OCI-LY1 (cell line): ENCODE measurements around the gene C20orf173.

Experiments used
- H2AFZ ChIP-seq: fragments of 200-600 bp; sonication (generic), shearing (Covaris generic); 2 replicates; pipeline ENCODE4 v1.6.0; 2014; ENCODE audit warnings: antibody characterized with exemption, mild to moderate bottlenecking, low read length
- H3F3A ChIP-seq: fragments of 200-600 bp; sonication (generic), shearing (Covaris generic); 2 replicates; pipeline ENCODE4 v1.6.0; 2014; ENCODE audit warnings: mild to moderate bottlenecking, antibody characterized with exemption, low read length, moderate library complexity; ENCODE audit not compliant: insufficient read depth
- H3K27ac ChIP-seq: fragments of 200-600 bp; sonication (generic); 2 replicates; pipeline ENCODE4 v1.5.1; 2014; ENCODE audit warnings: low read length, mixed run types, mild to moderate bottlenecking, low read depth; ENCODE audit not compliant: poor library complexity, severe bottlenecking
- H3K27me3 ChIP-seq: fragments of 200-600 bp; sonication (generic); 2 replicates; pipeline ENCODE4 v1.6.0; 2014; ENCODE audit warnings: antibody characterized with exemption, mild to moderate bottlenecking, low read length, moderate library complexity; ENCODE audit not compliant: insufficient read depth
- H3K36me3 ChIP-seq: fragments of 200-600 bp; sonication (generic); 2 replicates; pipeline ENCODE4 v1.6.1; 2014; ENCODE audit warnings: mild to moderate bottlenecking, antibody characterized with exemption, low read length, moderate library complexity, mixed read lengths; ENCODE audit not compliant: insufficient read depth
- H3K4me1 ChIP-seq: fragments of 200-600 bp; sonication (generic); 2 replicates; pipeline ENCODE4 v1.5.1; 2014; ENCODE audit warnings: mild to moderate bottlenecking, low read length, moderate library complexity; ENCODE audit not compliant: insufficient read depth, severe bottlenecking
- H3K4me2 ChIP-seq: fragments of 200-600 bp; sonication (generic), shearing (Covaris generic); 2 replicates; pipeline ENCODE4 v1.6.1; 2014; ENCODE audit warnings: low read length
- H3K4me3 ChIP-seq: fragments of 200-600 bp; sonication (generic); 2 replicates; pipeline ENCODE4 v1.5.1; 2014; ENCODE audit warnings: low read length, low read depth, mild to moderate bottlenecking, mixed read lengths; ENCODE audit not compliant: poor library complexity, severe bottlenecking
- H3K79me2 ChIP-seq: fragments of 200-600 bp; shearing (Covaris generic); 2 replicates; pipeline ENCODE4 v1.6.1; 2016; ENCODE audit warnings: mixed run types, low read length, mixed read lengths; ENCODE audit not compliant: insufficient read depth
- H3K9ac ChIP-seq: fragments of 200-600 bp; sonication (generic), shearing (Covaris generic); 2 replicates; pipeline ENCODE4 v1.6.1; 2014; ENCODE audit warnings: mild to moderate bottlenecking, low read length, mixed read lengths
- H3K9me2 ChIP-seq: fragments of 200-600 bp; sonication (generic), shearing (Covaris generic); 2 replicates; pipeline ENCODE4 v1.6.1; 2014; ENCODE audit warnings: low read depth, mild to moderate bottlenecking, low read length, mixed read lengths
- H3K9me3 ChIP-seq: fragments of 200-600 bp; shearing (Covaris generic); 2 replicates; pipeline ENCODE4 v1.6.1; 2014; ENCODE audit warnings: low read length, mixed read lengths
- H4K20me1 ChIP-seq: fragments of 200-600 bp; sonication (generic), shearing (Covaris generic); 2 replicates; pipeline ENCODE4 v1.6.0; 2016; ENCODE audit warnings: mild to moderate bottlenecking, low read length; ENCODE audit not compliant: insufficient read depth
- EZH2 ChIP-seq: fragments of 200-600 bp; sonication (generic), shearing (Covaris generic); IDR thresholded peaks from 2 replicates; pipeline ENCODE4 v1.8.0; 2017; ENCODE audit warnings: borderline replicate concordance, mixed run types, mild to moderate bottlenecking, antibody characterized with exemption, low read length, moderate library complexity, mixed read lengths
- TF ChIP-seq, protein P1 (sequence below): fragments of 200-600 bp; sonication (generic), shearing (Covaris generic); IDR thresholded peaks from 2 replicates; pipeline ENCODE4 v1.5.1; 2017; ENCODE audit warnings: mild to moderate bottlenecking, antibody characterized with exemption, low read length, moderate library complexity, mixed read lengths

C20orf173 gene

DNA sequence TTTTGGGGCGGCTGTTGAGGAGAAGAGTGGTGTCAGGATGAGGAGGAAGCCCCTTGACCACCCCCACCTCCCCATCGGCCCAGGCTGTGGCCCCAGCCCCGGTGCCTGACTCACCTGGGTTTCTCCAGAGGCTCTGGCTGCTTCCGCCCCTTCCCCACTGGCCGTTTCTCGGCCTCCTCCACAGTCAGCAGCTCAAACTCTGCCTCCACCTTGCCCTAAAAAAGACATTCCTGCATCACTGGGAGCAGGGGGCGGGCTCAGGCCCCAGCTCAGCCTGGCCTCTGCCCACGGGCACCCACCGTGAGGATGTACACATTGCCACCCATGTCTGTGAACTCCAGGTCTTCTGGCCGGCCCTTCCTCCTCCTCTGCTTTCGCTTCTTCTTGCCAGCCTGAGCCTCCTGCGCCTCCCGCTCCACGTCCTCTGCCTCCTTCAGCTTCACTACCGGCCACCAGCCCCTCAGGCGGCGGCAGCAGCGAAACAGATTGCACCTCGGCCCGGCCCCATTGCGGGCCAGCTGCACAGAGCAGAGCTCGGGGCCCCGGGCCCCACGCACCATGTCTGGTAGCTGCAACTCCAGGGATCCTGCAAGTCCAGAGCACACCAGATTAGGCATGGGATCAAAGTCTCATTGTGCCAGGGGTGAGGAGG, 29.7 kb upstream of the C20orf173 start:
- H3K4me1 ChIP-seq: peaks cover 15% of the 10 kb centered on the region
- H3K9me2 ChIP-seq: no peaks in the 10 kb centered on the region
- peaks cover 34% of the 10 kb centered on the region; the same call in 1 of the 2 replicates for H3K36me3 ChIP-seq
- TF ChIP-seq, protein P1, sequence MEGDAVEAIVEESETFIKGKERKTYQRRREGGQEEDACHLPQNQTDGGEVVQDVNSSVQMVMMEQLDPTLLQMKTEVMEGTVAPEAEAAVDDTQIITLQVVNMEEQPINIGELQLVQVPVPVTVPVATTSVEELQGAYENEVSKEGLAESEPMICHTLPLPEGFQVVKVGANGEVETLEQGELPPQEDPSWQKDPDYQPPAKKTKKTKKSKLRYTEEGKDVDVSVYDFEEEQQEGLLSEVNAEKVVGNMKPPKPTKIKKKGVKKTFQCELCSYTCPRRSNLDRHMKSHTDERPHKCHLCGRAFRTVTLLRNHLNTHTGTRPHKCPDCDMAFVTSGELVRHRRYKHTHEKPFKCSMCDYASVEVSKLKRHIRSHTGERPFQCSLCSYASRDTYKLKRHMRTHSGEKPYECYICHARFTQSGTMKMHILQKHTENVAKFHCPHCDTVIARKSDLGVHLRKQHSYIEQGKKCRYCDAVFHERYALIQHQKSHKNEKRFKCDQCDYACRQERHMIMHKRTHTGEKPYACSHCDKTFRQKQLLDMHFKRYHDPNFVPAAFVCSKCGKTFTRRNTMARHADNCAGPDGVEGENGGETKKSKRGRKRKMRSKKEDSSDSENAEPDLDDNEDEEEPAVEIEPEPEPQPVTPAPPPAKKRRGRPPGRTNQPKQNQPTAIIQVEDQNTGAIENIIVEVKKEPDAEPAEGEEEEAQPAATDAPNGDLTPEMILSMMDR: no peak
- no peak for TF ChIP-seq EZH2
- H4K20me1 ChIP-seq: no peaks in the 10 kb centered on the region
- no peaks in the 10 kb centered on the region for H3K79me2 ChIP-seq
- no peak overlapping the region for H3K4me2 ChIP-seq
- H3K9ac ChIP-seq: no peak overlapping the region
- no peak overlapping the region for H3K4me3 ChIP-seq
- H2AFZ ChIP-seq: no peak overlapping the region
- H3K27ac ChIP-seq: no peak overlapping the region
- no peaks in the 10 kb centered on the region for H3K27me3 ChIP-seq
- no peaks in the 10 kb centered on the region for H3F3A ChIP-seq
- no peaks in the 10 kb centered on the region for H3K9me3 ChIP-seq

DNA sequence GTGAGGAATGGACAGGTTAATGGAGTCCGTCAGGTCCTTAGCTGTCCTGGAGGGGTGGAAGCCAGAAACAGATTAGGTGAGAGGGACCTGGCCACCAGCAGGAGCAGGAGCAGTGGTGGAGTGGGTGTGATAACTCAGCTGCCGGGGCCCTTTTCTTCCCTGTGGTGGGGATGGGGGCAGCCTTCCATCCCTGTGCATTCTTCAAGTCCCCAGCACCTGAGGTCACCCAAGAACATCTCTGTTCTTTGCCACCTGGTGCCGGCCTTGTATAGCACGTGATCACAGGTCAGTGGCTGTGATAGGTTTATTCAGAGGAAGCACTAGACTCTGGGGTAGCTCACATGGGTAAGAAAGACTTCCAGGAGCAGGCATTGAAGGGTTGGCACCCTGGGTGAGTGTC, 29.0 kb upstream of the C20orf173 start:
- H3K9me2 ChIP-seq: no peaks in the 10 kb centered on the region
- TF ChIP-seq, protein P1: no peak
- no peak for TF ChIP-seq EZH2
- H3K9ac ChIP-seq: no peak overlapping the region
- no peaks in the 10 kb centered on the region for H4K20me1 ChIP-seq
- H3K36me3 ChIP-seq: peaks cover 41% of the 10 kb centered on the region; the same call in 1 of the 2 replicates
- no peak overlapping the region for H3K4me3 ChIP-seq
- H3K9me3 ChIP-seq: no peaks in the 10 kb centered on the region
- H3K27me3 ChIP-seq: no peaks in the 10 kb centered on the region
- H2AFZ ChIP-seq: no peak overlapping the region
- peaks cover 15% of the 10 kb centered on the region for H3K4me1 ChIP-seq
- no peak overlapping the region for H3K27ac ChIP-seq
- no peak overlapping the region for H3K4me2 ChIP-seq
- H3K79me2 ChIP-seq: no peaks in the 10 kb centered on the region
- H3F3A ChIP-seq: no peaks in the 10 kb centered on the region

DNA sequence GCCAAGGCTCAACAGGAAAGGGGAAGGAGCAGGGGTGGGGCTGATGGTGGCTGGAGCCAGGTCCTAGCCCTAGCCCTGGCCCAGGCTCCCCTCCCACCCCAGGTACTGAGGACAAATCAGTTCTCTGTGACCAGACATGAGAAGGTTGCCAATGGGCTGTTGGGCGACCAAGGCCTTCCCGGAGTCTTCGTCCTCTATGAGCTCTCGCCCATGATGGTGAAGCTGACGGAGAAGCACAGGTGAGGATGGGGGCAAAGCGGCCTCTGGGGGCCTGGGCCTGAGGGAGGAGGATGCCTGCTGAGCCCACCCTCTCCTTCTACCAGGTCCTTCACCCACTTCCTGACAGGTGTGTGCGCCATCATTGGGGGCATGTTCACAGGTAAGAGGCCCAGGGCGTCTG, 27.4 kb upstream of the C20orf173 start:
- no peak overlapping the region for H2AFZ ChIP-seq
- no peak overlapping the region for H3K4me3 ChIP-seq
- no peak overlapping the region for H3K4me2 ChIP-seq
- no peaks in the 10 kb centered on the region for H3K9me2 ChIP-seq
- peaks cover 53% of the 10 kb centered on the region; the same call in 1 of the 2 replicates for H3K36me3 ChIP-seq
- no peak overlapping the region for H3K9ac ChIP-seq
- H3K4me1 ChIP-seq: peaks cover 11% of the 10 kb centered on the region
- no peaks in the 10 kb centered on the region for H3K27me3 ChIP-seq
- H3F3A ChIP-seq: no peaks in the 10 kb centered on the region
- no peak overlapping the region for H3K27ac ChIP-seq
- H3K9me3 ChIP-seq: no peaks in the 10 kb centered on the region
- TF ChIP-seq EZH2: no peak
- TF ChIP-seq, protein P1: no peak
- H3K79me2 ChIP-seq: no peaks in the 10 kb centered on the region
- H4K20me1 ChIP-seq: no peaks in the 10 kb centered on the region
